Parathyroid adenoma (tissue), 2 donors: Measurements from ENCODE around the gene XRCC4.
"Not testable (repeated sequence)": the region's sequence is repeated elsewhere in the genome, so short reads cannot be mapped to it uniquely, and the experiment has no call there.

Source experiments
- H2AFZ ChIP-seq: fragments of 300-600 bp; sonication (generic); one replicate; pipeline ENCODE4 v1.7.0; 2017; ENCODE audit warnings: antibody characterized with exemption, mild to moderate bottlenecking
- H3K27ac ChIP-seq: fragments of 300-600 bp; sonication (generic); one replicate; pipeline ENCODE4 v1.7.0; 2017
- H3K27me3 ChIP-seq: fragments of 300-600 bp; sonication (generic); one replicate; pipeline ENCODE4 v1.7.0; 2017; ENCODE audit warnings: low read length; ENCODE audit not compliant: control insufficient read depth, insufficient read depth
- H3K36me3 ChIP-seq: fragments of 300-600 bp; sonication (generic); one replicate; pipeline ENCODE4 v1.7.0; 2017; ENCODE audit warnings: low read length; ENCODE audit not compliant: control insufficient read depth, insufficient read depth
- H3K4me1 ChIP-seq: fragments of 300-600 bp; sonication (generic); one replicate; pipeline ENCODE4 v1.7.0; 2017; ENCODE audit warnings: control low read depth
- H3K4me2 ChIP-seq: fragments of 300-600 bp; sonication (generic); one replicate; pipeline ENCODE4 v1.7.0; 2017; ENCODE audit warnings: low read length
- H3K4me3 ChIP-seq: fragments of 300-600 bp; sonication (generic); one replicate; pipeline ENCODE4 v1.7.0; 2017; ENCODE audit warnings: low read depth, low read length
- H3K79me2 ChIP-seq: fragments of 300-600 bp; sonication (generic); one replicate; pipeline ENCODE4 v1.7.0; 2017; ENCODE audit warnings: control low read depth
- H3K9ac ChIP-seq: fragments of 300-600 bp; sonication (generic); one replicate; pipeline ENCODE4 v1.7.0; 2017; ENCODE audit warnings: mild to moderate bottlenecking
- H3K9me3 ChIP-seq: fragments of 300-600 bp; sonication (generic); one replicate; pipeline ENCODE4 v1.7.0; 2017; ENCODE audit warnings: low read length; ENCODE audit not compliant: control insufficient read depth
- CTCF ChIP-seq: fragments of 300-600 bp; sonication (generic); IDR thresholded peaks from one replicate; pipeline ENCODE4 v1.7.0; 2017; ENCODE audit warnings: antibody characterized with exemption, mild to moderate bottlenecking
- donor health status: primary hyperparathyroidism.

Gene XRCC4

GRCh38 chr5:83348281-83348780 is 271.0 kb downstream of the XRCC4 start:
- H3K4me1 ChIP-seq = no peaks in the 10 kb centered on the region
- no peak overlapping the region for H3K27ac ChIP-seq
- no peak overlapping the region for H2AFZ ChIP-seq
- no peak overlapping the region for H3K9ac ChIP-seq
- no peak overlapping the region for H3K4me2 ChIP-seq
- H3K27me3 ChIP-seq = no peaks in the 10 kb centered on the region
- H3K36me3 ChIP-seq = no peaks in the 10 kb centered on the region
- H3K9me3 ChIP-seq = no peaks in the 10 kb centered on the region
- no peak overlapping the region for H3K4me3 ChIP-seq
- no peaks in the 10 kb centered on the region for H3K79me2 ChIP-seq
- no peak for TF ChIP-seq CTCF

- no peak overlapping the region for H3K4me3 ChIP-seq
- TF ChIP-seq CTCF = no peak
- H3K4me1 ChIP-seq = no peaks in the 10 kb centered on the region
- no peaks in the 10 kb centered on the region for H3K9me3 ChIP-seq
- no peaks in the 10 kb centered on the region for H3K79me2 ChIP-seq
- H2AFZ ChIP-seq = no peak overlapping the region
- no peak overlapping the region for H3K4me2 ChIP-seq
- no peaks in the 10 kb centered on the region for H3K36me3 ChIP-seq
- H3K9ac ChIP-seq = no peak overlapping the region
- no peaks in the 10 kb centered on the region for H3K27me3 ChIP-seq
- no peak overlapping the region for H3K27ac ChIP-seq
Observed at GRCh38 chr5:83353231-83353630, 275.9 kb downstream of the XRCC4 start.

GRCh38 chr5:83353774-83354173 is 276.4 kb downstream of the XRCC4 start:
- Histone ChIP-seq H3K9me3 (no peaks in the 10 kb centered on the region), H3K4me1 (no peaks in the 10 kb centered on the region), H3K4me2 (no peak overlapping the region), H3K36me3 (no peaks in the 10 kb centered on the region), H3K27ac (no peak overlapping the region), H2AFZ (no peak overlapping the region), H3K9ac (no peak overlapping the region), H3K79me2 (no peaks in the 10 kb centered on the region), H3K4me3 (no peak overlapping the region), H3K27me3 (no peaks in the 10 kb centered on the region)
- no peak for TF ChIP-seq CTCF

GRCh38 chr5:83354958-83355357 is 277.6 kb downstream of the XRCC4 start:
- no peak for TF ChIP-seq CTCF
- H2AFZ ChIP-seq = no peak overlapping the region
- no peaks in the 10 kb centered on the region for H3K79me2 ChIP-seq

GRCh38 chr5:83355482-83356014 is 278.2 kb downstream of the XRCC4 start:
- H2AFZ ChIP-seq, H3K9ac ChIP-seq, H3K9me3 ChIP-seq, H3K4me2 ChIP-seq, H3K79me2 ChIP-seq, H3K27me3 ChIP-seq, H3K27ac ChIP-seq, H3K4me1 ChIP-seq, H3K36me3 ChIP-seq, H3K4me3 ChIP-seq: not testable (repeated sequence)

More at GRCh38 chr5:83354958-83355357, 277.6 kb downstream of the XRCC4 start:
- H3K9ac ChIP-seq = no peak overlapping the region
- H3K4me3 ChIP-seq = no peak overlapping the region
- no peak overlapping the region for H3K27ac ChIP-seq
- H3K4me1 ChIP-seq = no peaks in the 10 kb centered on the region
- H3K36me3 ChIP-seq = no peaks in the 10 kb centered on the region
- H3K9me3 ChIP-seq = no peaks in the 10 kb centered on the region
- H3K4me2 ChIP-seq = no peak overlapping the region
- H3K27me3 ChIP-seq = no peaks in the 10 kb centered on the region
